Activated naive CD8-positive, alpha-beta T cell treated with anti-CD3 and anti-CD28 coated beads, Interleukin-2, amount 10 ng/mL, durations not matched to agents 7 days and 5 days (primary cell): Measurements from ENCODE around the gene KRTAP4-9. TPM values are rescaled to one million over a fixed set of nuclear protein-coding genes. Genes with fewer than 3 reads are reported as not detected.
"Not testable (repeated sequence)": the region's sequence is repeated elsewhere in the genome, so short reads cannot be mapped to it uniquely, and the experiment has no call there.

Experiments used
- ATAC-seq: fragments of 150-1000 bp; cut with Tn5 transposase; one replicate; pipeline ENCODE4 v1.10.0; 2021; ENCODE audit warnings: low read depth, moderate library complexity
- POLR2A ChIA-PET: fragments of 350-600 bp; sonication (Branson Sonifier 250); formaldehyde crosslinking; loops from one replicate; lab custom pipeline; 2021; ENCODE audit warnings: antibody characterized with exemption; lab: Charles Lee
- DNase-seq: peaks from one replicate; pipeline ENCODE4 v3.0.0; 2021
- H3K27ac Mint-ChIP-seq: one replicate; pipeline ENCODE4 v1.8.0; 2022; ENCODE audit warnings: mild to moderate bottlenecking, mixed read lengths
- H3K27me3 Mint-ChIP-seq: one replicate; pipeline ENCODE4 v1.8.0; 2022; ENCODE audit warnings: mild to moderate bottlenecking, moderate library complexity, mixed read lengths
- H3K36me3 Mint-ChIP-seq: one replicate; pipeline ENCODE4 v1.8.0; 2021; ENCODE audit warnings: mild to moderate bottlenecking, mixed read lengths
- H3K4me1 Mint-ChIP-seq: one replicate; pipeline ENCODE4 v1.8.0; 2021; ENCODE audit warnings: mixed read lengths
- H3K4me3 Mint-ChIP-seq: one replicate; pipeline ENCODE4 v1.8.0; 2022; ENCODE audit warnings: mild to moderate bottlenecking, moderate library complexity, mixed read lengths
- H3K9me3 Mint-ChIP-seq: one replicate; pipeline ENCODE4 v1.8.0; 2021; ENCODE audit warnings: mixed read lengths
- total RNA-seq, 2 experiments: library from RNA; stranded (reverse); gene quantifications; one replicate each; pipeline ENCODE4 v1.2.3, GENCODE V29; 2021

The KRTAP4-9 gene
- total RNA-seq = not detected

DNA sequence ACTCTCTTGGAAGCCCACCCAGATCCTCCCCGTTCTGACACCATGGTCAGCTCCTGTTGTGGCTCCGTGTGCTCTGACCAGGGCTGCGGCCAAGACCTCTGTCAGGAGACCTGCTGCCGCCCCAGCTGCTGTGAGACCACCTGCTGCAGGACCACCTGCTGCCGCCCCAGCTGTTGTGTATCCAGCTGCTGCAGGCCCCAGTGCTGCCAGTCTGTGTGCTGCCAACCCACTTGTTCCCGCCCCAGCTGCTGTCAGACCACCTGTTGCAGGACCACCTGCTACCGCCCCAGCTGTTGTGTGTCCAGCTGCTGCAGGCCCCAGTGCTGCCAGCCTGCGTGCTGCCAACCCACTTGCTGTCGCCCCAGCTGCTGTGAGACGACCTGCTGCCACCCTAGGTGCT, at the start of gene KRTAP4-9:
Gene KRTAP4-9, plus strand, starts transcription at position 43 of the 400 bp plus-strand sequence. Its CDS starts 0 bp downstream, at position 43.
- H3K36me3 Mint-ChIP-seq, DNase-seq, H3K4me1 Mint-ChIP-seq, H3K27ac Mint-ChIP-seq, H3K27me3 Mint-ChIP-seq, ATAC-seq, H3K9me3 Mint-ChIP-seq, H3K4me3 Mint-ChIP-seq, POLR2A ChIA-PET: not testable (repeated sequence)

DNA sequence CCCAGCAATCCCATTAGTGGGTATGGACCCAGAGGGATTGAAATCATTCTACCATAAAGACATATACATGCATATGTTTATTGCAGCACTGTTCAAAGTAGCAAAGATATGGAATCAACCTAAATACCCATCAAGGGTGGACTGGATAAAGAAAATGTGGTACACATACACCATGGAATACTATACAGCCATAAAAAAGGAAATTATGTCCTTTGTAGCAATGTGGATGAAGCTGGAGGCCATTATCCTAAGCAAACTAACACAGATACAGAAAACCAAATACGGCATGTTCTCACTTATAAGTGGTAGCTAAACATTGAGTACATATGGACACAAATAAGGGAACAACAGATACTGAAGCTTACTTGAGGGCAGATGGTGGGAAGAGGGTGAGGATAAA, 47.6 kb upstream of the KRTAP4-9 start:
- no peak overlapping the region for H3K4me3 Mint-ChIP-seq
- no peaks in the 10 kb centered on the region for H3K36me3 Mint-ChIP-seq
- H3K27me3 Mint-ChIP-seq = peaks cover 30% of the 10 kb centered on the region
- H3K4me1 Mint-ChIP-seq = no peaks in the 10 kb centered on the region
- H3K27ac Mint-ChIP-seq = no peak overlapping the region
- no peaks in the 10 kb centered on the region for H3K9me3 Mint-ChIP-seq
- no peak for DNase-seq
- no peak for ATAC-seq
- POLR2A ChIA-PET = no interaction called here

DNA sequence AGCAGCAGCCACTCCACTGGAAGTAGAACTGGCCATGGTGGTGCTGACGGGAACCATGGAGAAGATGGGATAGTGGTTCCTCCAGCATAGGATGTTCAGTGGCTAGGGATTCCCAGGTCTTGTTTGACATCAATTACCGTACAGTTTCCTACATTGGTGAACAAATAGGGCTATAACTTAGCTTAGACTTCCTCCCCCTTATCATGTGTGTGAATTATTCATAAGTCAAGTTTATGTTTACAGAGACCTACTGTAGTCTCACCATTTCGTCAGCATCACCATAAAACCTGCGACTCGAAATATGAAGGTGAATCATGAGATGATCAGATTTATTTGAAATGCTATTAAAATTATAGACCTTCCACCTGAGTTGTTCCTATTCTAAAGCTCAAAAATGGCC, 46.4 kb upstream of the KRTAP4-9 start:
- POLR2A ChIA-PET = no interaction called here
- Mint-ChIP-seq H3K27me3 (peaks cover 30% of the 10 kb centered on the region), H3K9me3 (no peaks in the 10 kb centered on the region), H3K36me3 (no peaks in the 10 kb centered on the region), H3K4me3 (no peak overlapping the region), H3K4me1 (no peaks in the 10 kb centered on the region), H3K27ac (no peak overlapping the region)
- no peak for DNase-seq
- ATAC-seq = no peak

DNA sequence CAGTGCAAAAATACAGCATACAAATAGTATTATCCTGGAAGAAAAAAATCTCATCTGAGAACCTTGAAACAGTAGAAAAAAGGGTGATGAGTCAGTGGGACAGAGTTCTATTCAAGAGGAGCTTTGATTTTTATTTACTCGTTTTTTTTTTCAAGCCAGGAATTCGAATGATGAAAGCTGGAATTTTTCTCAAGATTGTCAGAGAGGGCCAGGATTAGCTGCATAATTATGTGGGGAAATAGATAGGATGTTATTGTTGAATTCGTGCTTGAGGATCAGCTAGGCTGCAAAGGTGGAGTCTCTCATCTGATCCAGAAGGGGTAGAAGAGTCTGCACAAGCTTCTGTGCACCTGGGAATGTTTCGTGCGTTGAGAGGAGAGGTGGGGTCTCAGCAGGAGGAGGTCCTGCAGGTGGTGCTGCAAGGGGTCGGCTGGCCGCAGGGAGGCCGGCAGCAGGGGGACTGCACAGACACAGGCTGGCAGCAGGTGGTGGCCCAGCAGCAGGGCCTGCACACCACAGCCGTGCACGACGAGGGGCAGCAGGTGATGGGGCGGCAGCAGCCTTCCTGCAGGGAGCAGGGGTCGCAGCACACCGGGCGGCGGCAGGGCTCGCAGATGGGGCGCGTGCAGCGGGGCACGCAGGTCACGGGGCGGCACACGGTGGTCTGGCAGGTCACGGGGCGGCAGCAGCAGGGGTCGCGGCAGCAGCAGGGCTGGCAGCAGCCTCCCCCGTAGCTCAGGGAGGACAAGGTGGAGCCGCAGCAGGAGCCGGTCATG, 45.7 kb upstream of the KRTAP4-9 start:
- ATAC-seq, H3K36me3 Mint-ChIP-seq, H3K27ac Mint-ChIP-seq, H3K4me1 Mint-ChIP-seq, POLR2A ChIA-PET, H3K4me3 Mint-ChIP-seq, DNase-seq, H3K9me3 Mint-ChIP-seq: not testable (repeated sequence)
- peaks cover 28% of the 10 kb centered on the region for H3K27me3 Mint-ChIP-seq

GRCh38 chr17:41060052-41060604, 45.1 kb upstream of the KRTAP4-9 start, which contains the start of gene KRTAP2-3:
Gene KRTAP2-3, minus strand, starts transcription at chr17:41060114. Its CDS starts 64 bp downstream, at chr17:41060050.
- no peaks in the 10 kb centered on the region for H3K36me3 Mint-ChIP-seq
- H3K27ac Mint-ChIP-seq = no peak within 1 kb of the TSS
- no peaks in the 10 kb centered on the region for H3K9me3 Mint-ChIP-seq
- H3K27me3 Mint-ChIP-seq = peaks cover 28% of the 10 kb centered on the region
- ATAC-seq = no peak
- H3K4me1 Mint-ChIP-seq = no peaks in the 10 kb centered on the region
- POLR2A ChIA-PET = no interaction called here
- H3K4me3 Mint-ChIP-seq = no peak within 1 kb of the TSS
- no peak for DNase-seq

DNA sequence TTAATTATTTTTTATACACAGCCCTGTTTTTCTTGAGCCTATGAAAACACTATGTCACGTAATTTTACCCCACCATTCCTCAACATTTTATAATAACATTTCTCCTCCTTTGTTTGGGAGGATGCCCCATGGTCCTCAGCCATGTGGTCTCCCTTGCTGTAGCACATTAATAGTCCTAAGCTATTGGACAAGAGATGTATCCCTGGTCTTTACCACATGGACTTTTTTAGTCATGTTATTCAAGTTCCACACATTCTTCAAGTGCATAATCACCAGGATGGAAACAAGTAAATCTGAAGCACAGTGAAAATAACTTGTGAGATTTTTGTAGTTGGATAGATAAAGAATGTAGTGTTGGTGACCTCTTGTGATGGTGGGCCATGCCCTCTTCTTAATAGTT, 43.2 kb upstream of the KRTAP4-9 start:
- POLR2A ChIA-PET = no interaction called here
- DNase-seq (no peak), ATAC-seq (no peak)
- peaks cover 3% of the 10 kb centered on the region for H3K4me1 Mint-ChIP-seq
- H3K27ac Mint-ChIP-seq = no peak overlapping the region
- no peaks in the 10 kb centered on the region for H3K9me3 Mint-ChIP-seq
- H3K36me3 Mint-ChIP-seq = no peaks in the 10 kb centered on the region
- H3K27me3 Mint-ChIP-seq = peaks cover 28% of the 10 kb centered on the region
- H3K4me3 Mint-ChIP-seq = no peak overlapping the region

- H3K4me3 Mint-ChIP-seq = no peak overlapping the region
- peaks cover 3% of the 10 kb centered on the region for H3K4me1 Mint-ChIP-seq
- H3K27me3 Mint-ChIP-seq = peaks cover 24% of the 10 kb centered on the region
- POLR2A ChIA-PET = no interaction called here
- no peaks in the 10 kb centered on the region for H3K9me3 Mint-ChIP-seq
- H3K27ac Mint-ChIP-seq = no peak overlapping the region
- H3K36me3 Mint-ChIP-seq = no peaks in the 10 kb centered on the region
- DNase-seq (no peak), ATAC-seq (no peak)
These were observed 41.7 kb upstream of the KRTAP4-9 start for GRCh38 chr17:41063449-41063848.

- POLR2A ChIA-PET = no interaction called here
- Mint-ChIP-seq H3K27me3 (peaks cover 18% of the 10 kb centered on the region), H3K27ac (no peak overlapping the region), H3K4me1 (peaks cover 5% of the 10 kb centered on the region), H3K4me3 (no peak overlapping the region), H3K36me3 (no peaks in the 10 kb centered on the region), H3K9me3 (no peaks in the 10 kb centered on the region)
- ATAC-seq (no peak), DNase-seq (no peak)
These were observed 40.9 kb upstream of the KRTAP4-9 start for GRCh38 chr17:41064301-41064700.

GRCh38 chr17:41065016-41065689, 40.0 kb upstream of the KRTAP4-9 start:
- H3K4me3 Mint-ChIP-seq, POLR2A ChIA-PET: not testable (repeated sequence)

GRCh38 chr17:41065829-41066624, 39.2 kb upstream of the KRTAP4-9 start, which contains the start of gene KRTAP2-4:
Gene KRTAP2-4, minus strand, starts transcription at chr17:41065879. Its CDS starts 34 bp downstream, at chr17:41065845.
- Mint-ChIP-seq H3K36me3 (no peaks in the 10 kb centered on the region), H3K9me3 (no peaks in the 10 kb centered on the region), H3K4me3 (no peak within 1 kb of the TSS), H3K27ac (no peak within 1 kb of the TSS), H3K27me3 (peaks cover 4% of the 10 kb centered on the region), H3K4me1 (peaks cover 5% of the 10 kb centered on the region)
- POLR2A ChIA-PET = no interaction called here
- ATAC-seq = no peak
- no peak for DNase-seq

More at GRCh38 chr17:41065016-41065689, 40.0 kb upstream of the KRTAP4-9 start:
- H3K9me3 Mint-ChIP-seq, ATAC-seq, DNase-seq, H3K4me1 Mint-ChIP-seq, H3K36me3 Mint-ChIP-seq, H3K27ac Mint-ChIP-seq: not testable (repeated sequence)
- H3K27me3 Mint-ChIP-seq = peaks cover 12% of the 10 kb centered on the region

- POLR2A ChIA-PET = no interaction called here
- ATAC-seq (no peak), DNase-seq (no peak)
- Mint-ChIP-seq H3K4me1 (peaks cover 5% of the 10 kb centered on the region), H3K4me3 (no peak overlapping the region), H3K9me3 (no peaks in the 10 kb centered on the region), H3K36me3 (no peaks in the 10 kb centered on the region), H3K27me3 (no peaks in the 10 kb centered on the region), H3K27ac (no peak overlapping the region)
These were observed 37.9 kb upstream of the KRTAP4-9 start for GRCh38 chr17:41067281-41067680.

DNA sequence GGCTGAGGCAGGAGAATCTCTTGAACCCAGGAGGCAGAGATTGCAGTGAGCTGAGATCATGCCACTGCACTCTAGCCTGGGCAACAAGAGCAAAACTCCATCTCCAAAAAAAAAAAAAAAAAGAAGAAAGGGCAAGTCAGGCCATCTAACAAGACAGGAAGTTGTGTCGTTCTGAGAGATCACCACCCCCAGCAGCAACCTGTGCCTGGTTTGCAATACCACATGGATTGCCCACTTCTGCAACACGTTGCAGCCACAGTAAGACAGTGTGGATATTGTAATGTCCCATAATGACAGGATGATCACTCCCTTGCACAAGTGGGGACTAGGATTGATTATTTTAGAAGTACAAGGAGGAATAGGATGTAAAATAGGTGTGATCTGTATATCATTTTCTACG, 36.2 kb upstream of the KRTAP4-9 start:
- H3K27me3 Mint-ChIP-seq = no peaks in the 10 kb centered on the region

More for the DNA sequence above, 36.2 kb upstream of the KRTAP4-9 start:
- ATAC-seq (no peak), DNase-seq (no peak)
- H3K4me1 Mint-ChIP-seq = peaks cover 5% of the 10 kb centered on the region
- H3K36me3 Mint-ChIP-seq = no peaks in the 10 kb centered on the region
- no peaks in the 10 kb centered on the region for H3K9me3 Mint-ChIP-seq
- H3K27ac Mint-ChIP-seq = no peak overlapping the region
- no peak overlapping the region for H3K4me3 Mint-ChIP-seq
- POLR2A ChIA-PET = no interaction called here
